ENCODE measurements around the gene MKNK2.

MKNK2 gene

GRCh38 chr19:2079865-2080301 is 28.8 kb upstream of the MKNK2 start:
- H3K4me3 ChIP-seq (ENCODE audit: control insufficient read depth in 1 of 7, extremely low read depth in 1 of 7, insufficient read depth in 4 of 7, low read depth in 2 of 7, low read length in 6 of 7), result no peak overlapping the region
- H3K27ac ChIP-seq (ENCODE audit: insufficient read depth in 1 of 2, low read depth in 1 of 2, low read length in 2 of 2, poor library complexity in 1 of 2, severe bottlenecking in 2 of 2), result no peak overlapping the region
- WGBS (ENCODE audit: insufficient coverage), result 95% methylated on average over 20 of the region's 23 CpGs
- ChIA-PET POLR2A (no interaction called here), CTCF (interaction anchor here (1.4 kb wide), 1 partner anchor 46 kb away, joined by 3 read pairs; no protein-coding TSS in a partner anchor)
- peaks cover 0 to 44% (median 41%) of the 10 kb centered on the region in 4 experiments for H3K4me1 ChIP-seq (ENCODE audit: control extremely low read depth in 1 of 4, control insufficient read depth in 4 of 4, insufficient read depth in 4 of 4, low read length in 3 of 4)
- H3K9me3 ChIP-seq (ENCODE audit: control extremely low read depth in 1 of 5, control insufficient read depth in 4 of 5, insufficient read depth in 2 of 5, low read depth in 1 of 5, low read length in 4 of 5), result no peaks in the 10 kb centered on the region
- DNase-seq, result no peak
- peaks cover 0 to 57% (median 45%) of the 10 kb centered on the region in 4 experiments for H3K36me3 ChIP-seq (ENCODE audit: control insufficient read depth in 4 of 4, insufficient read depth in 4 of 4, low read length in 3 of 4)
- H3K27me3 ChIP-seq (replicated peaks in 2 of 5; ENCODE audit: control insufficient read depth in 4 of 5, insufficient read depth in 5 of 5, low read length in 4 of 5), result no peaks in the 10 kb centered on the region

- H3K27me3 ChIP-seq (replicated peaks in 2 of 5; ENCODE audit: control insufficient read depth in 4 of 5, insufficient read depth in 5 of 5, low read length in 4 of 5), result no peaks in the 10 kb centered on the region
- POLR2A ChIA-PET, result no interaction called here
- no peaks in the 10 kb centered on the region for H3K9me3 ChIP-seq (ENCODE audit: control extremely low read depth in 1 of 5, control insufficient read depth in 4 of 5, insufficient read depth in 2 of 5, low read depth in 1 of 5, low read length in 4 of 5)
- DNase-seq, result no peak
- peaks cover 0 to 43% (median 39%) of the 10 kb centered on the region in 4 experiments for H3K4me1 ChIP-seq (ENCODE audit: control extremely low read depth in 1 of 4, control insufficient read depth in 4 of 4, insufficient read depth in 4 of 4, low read length in 3 of 4)
- H3K27ac ChIP-seq (ENCODE audit: insufficient read depth in 1 of 2, low read depth in 1 of 2, low read length in 2 of 2, poor library complexity in 1 of 2, severe bottlenecking in 2 of 2), result no peak overlapping the region
- H3K4me3 ChIP-seq (ENCODE audit: control insufficient read depth in 1 of 7, extremely low read depth in 1 of 7, insufficient read depth in 4 of 7, low read depth in 2 of 7, low read length in 6 of 7), result no peak overlapping the region
- 96% methylated on average over 30 of the region's 32 CpGs for WGBS (ENCODE audit: insufficient coverage)
- CTCF ChIA-PET, result no interaction called here
- peaks cover 0 to 57% (median 45%) of the 10 kb centered on the region in 4 experiments for H3K36me3 ChIP-seq (ENCODE audit: control insufficient read depth in 4 of 4, insufficient read depth in 4 of 4, low read length in 3 of 4)
Observed at GRCh38 chr19:2079076-2079864, 28.2 kb upstream of the MKNK2 start.

GRCh38 chr19:2077833-2078619 is 27.0 kb upstream of the MKNK2 start:
- Histone ChIP-seq H3K9me3 (ENCODE audit: control extremely low read depth in 1 of 5, control insufficient read depth in 4 of 5, insufficient read depth in 2 of 5, low read depth in 1 of 5, low read length in 4 of 5) (no peaks in the 10 kb centered on the region), H3K27me3 (replicated peaks in 2 of 5; ENCODE audit: control insufficient read depth in 4 of 5, insufficient read depth in 5 of 5, low read length in 4 of 5) (no peaks in the 10 kb centered on the region), H3K4me3 (ENCODE audit: control insufficient read depth in 1 of 7, extremely low read depth in 1 of 7, insufficient read depth in 4 of 7, low read depth in 2 of 7, low read length in 6 of 7) (no peak overlapping the region), H3K36me3 (ENCODE audit: control insufficient read depth in 4 of 4, insufficient read depth in 4 of 4, low read length in 3 of 4) (peaks cover 0 to 64% (median 50%) of the 10 kb centered on the region in 4 experiments), H3K4me1 (ENCODE audit: control extremely low read depth in 1 of 4, control insufficient read depth in 4 of 4, insufficient read depth in 4 of 4, low read length in 3 of 4) (peaks cover 0 to 42% (median 33%) of the 10 kb centered on the region in 4 experiments), H3K27ac (ENCODE audit: insufficient read depth in 1 of 2, low read depth in 1 of 2, low read length in 2 of 2, poor library complexity in 1 of 2, severe bottlenecking in 2 of 2) (no peak overlapping the region)
- WGBS (ENCODE audit: insufficient coverage), result 99% methylated on average over 41 of the region's 44 CpGs
- DNase-seq, result no peak
- POLR2A ChIA-PET, result interaction anchor here (1.0 kb wide), 1 partner anchor 9 kb away, joined by 3 read pairs; no protein-coding TSS in a partner anchor
- CTCF ChIA-PET, result interaction anchor here (0.5 kb wide), 1 partner anchor 76 kb away, joined by 4 read pairs; no protein-coding TSS in a partner anchor

- H3K27ac ChIP-seq (ENCODE audit: insufficient read depth in 1 of 2, low read depth in 1 of 2, low read length in 2 of 2, poor library complexity in 1 of 2, severe bottlenecking in 2 of 2), result no peak overlapping the region
- DNase-seq, result no peak
- 94% methylated on average over 7 of the region's 7 CpGs for WGBS (ENCODE audit: insufficient coverage)
- peaks cover 0 to 38% (median 27%) of the 10 kb centered on the region in 4 experiments for H3K4me1 ChIP-seq (ENCODE audit: control extremely low read depth in 1 of 4, control insufficient read depth in 4 of 4, insufficient read depth in 4 of 4, low read length in 3 of 4)
- H3K9me3 ChIP-seq (ENCODE audit: control extremely low read depth in 1 of 5, control insufficient read depth in 4 of 5, insufficient read depth in 2 of 5, low read depth in 1 of 5, low read length in 4 of 5), result no peaks in the 10 kb centered on the region
- peaks cover 0 to 70% (median 56%) of the 10 kb centered on the region in 4 experiments for H3K36me3 ChIP-seq (ENCODE audit: control insufficient read depth in 4 of 4, insufficient read depth in 4 of 4, low read length in 3 of 4)
- H3K4me3 ChIP-seq (ENCODE audit: control insufficient read depth in 1 of 7, extremely low read depth in 1 of 7, insufficient read depth in 4 of 7, low read depth in 2 of 7, low read length in 6 of 7), result no peak overlapping the region
- no peaks in the 10 kb centered on the region for H3K27me3 ChIP-seq (replicated peaks in 2 of 5; ENCODE audit: control insufficient read depth in 4 of 5, insufficient read depth in 5 of 5, low read length in 4 of 5)
- ChIA-PET CTCF (interaction anchor here (0.5 kb wide), 1 partner anchor 77 kb away, joined by 4 read pairs; no protein-coding TSS in a partner anchor), POLR2A (interaction anchor here (1.0 kb wide), 1 partner anchor 10 kb away, joined by 3 read pairs; no protein-coding TSS in a partner anchor)
Observed at GRCh38 chr19:2077398-2077797, 26.4 kb upstream of the MKNK2 start.

GRCh38 chr19:2076526-2076944 is 25.5 kb upstream of the MKNK2 start:
- Histone ChIP-seq H3K4me3 (ENCODE audit: control insufficient read depth in 1 of 7, extremely low read depth in 1 of 7, insufficient read depth in 4 of 7, low read depth in 2 of 7, low read length in 6 of 7) (no peak overlapping the region), H3K9me3 (ENCODE audit: control extremely low read depth in 1 of 5, control insufficient read depth in 4 of 5, insufficient read depth in 2 of 5, low read depth in 1 of 5, low read length in 4 of 5) (no peaks in the 10 kb centered on the region), H3K27ac (ENCODE audit: insufficient read depth in 1 of 2, low read depth in 1 of 2, low read length in 2 of 2, poor library complexity in 1 of 2, severe bottlenecking in 2 of 2) (no peak overlapping the region), H3K4me1 (ENCODE audit: control extremely low read depth in 1 of 4, control insufficient read depth in 4 of 4, insufficient read depth in 4 of 4, low read length in 3 of 4) (peaks cover 0 to 29% (median 18%) of the 10 kb centered on the region in 4 experiments), H3K36me3 (ENCODE audit: control insufficient read depth in 4 of 4, insufficient read depth in 4 of 4, low read length in 3 of 4) (peaks cover 0 to 76% (median 61%) of the 10 kb centered on the region in 4 experiments), H3K27me3 (replicated peaks in 2 of 5; ENCODE audit: control insufficient read depth in 4 of 5, insufficient read depth in 5 of 5, low read length in 4 of 5) (no peaks in the 10 kb centered on the region)
- DNase-seq, result no peak
- 98% methylated on average over 32 of the region's 32 CpGs for WGBS (ENCODE audit: insufficient coverage)
- ChIA-PET POLR2A (interaction anchor here (0.6 to 1.0 kb wide), 2 partner anchors 14 to 25 kb away, joined by 3 to 5 read pairs; no protein-coding TSS in a partner anchor), CTCF (interaction anchor here (1.1 kb wide), 1 partner anchor 13 kb away, joined by 4 read pairs; no protein-coding TSS in a partner anchor)

GRCh38 chr19:2072757-2073551 is 21.9 kb upstream of the MKNK2 start:
- Histone ChIP-seq H3K9me3 (ENCODE audit: control extremely low read depth in 1 of 5, control insufficient read depth in 4 of 5, insufficient read depth in 2 of 5, low read depth in 1 of 5, low read length in 4 of 5) (no peaks in the 10 kb centered on the region), H3K27ac (ENCODE audit: insufficient read depth in 1 of 2, low read depth in 1 of 2, low read length in 2 of 2, poor library complexity in 1 of 2, severe bottlenecking in 2 of 2) (peak overlapping the region in 1 of 2 experiments; percentile 5), H3K4me1 (ENCODE audit: control extremely low read depth in 1 of 4, control insufficient read depth in 4 of 4, insufficient read depth in 4 of 4, low read length in 3 of 4) (peaks cover 0 to 31% (median 20%) of the 10 kb centered on the region in 4 experiments), H3K36me3 (ENCODE audit: control insufficient read depth in 4 of 4, insufficient read depth in 4 of 4, low read length in 3 of 4) (peaks cover 0 to 55% (median 43%) of the 10 kb centered on the region in 4 experiments), H3K27me3 (replicated peaks in 2 of 5; ENCODE audit: control insufficient read depth in 4 of 5, insufficient read depth in 5 of 5, low read length in 4 of 5) (no peaks in the 10 kb centered on the region), H3K4me3 (ENCODE audit: control insufficient read depth in 1 of 7, extremely low read depth in 1 of 7, insufficient read depth in 4 of 7, low read depth in 2 of 7, low read length in 6 of 7) (no peak overlapping the region)
- WGBS (ENCODE audit: insufficient coverage), result 95% methylated on average over 25 of the region's 32 CpGs
- no peak for DNase-seq
- ChIA-PET CTCF (interaction anchor here (0.6 to 3.9 kb wide), 6 partner anchors 10 to 159 kb away, joined by 3 to 19 read pairs (median 3); no protein-coding TSS in a partner anchor), POLR2A (interaction anchor here (0.9 kb wide), 1 partner anchor 21 kb away, joined by 4 read pairs; no protein-coding TSS in a partner anchor)
